Activated CD8-positive, alpha-beta memory T cell treated with anti-CD3 and anti-CD28 coated beads for 48 hours (primary cell): Measurements from ENCODE around the gene CADM4.
A peak's percentile ranks its signal among the peaks of the same experiment; 100 is the strongest.

ENCODE experiments used
- DNase-seq, 3 experiments: peaks; one replicate each; pipeline ENCODE4 v3.0.0-alpha.2; 2020; ENCODE audit warnings: low read depth in 2 of 3, low spot score in 2 of 3

Gene CADM4

DNA sequence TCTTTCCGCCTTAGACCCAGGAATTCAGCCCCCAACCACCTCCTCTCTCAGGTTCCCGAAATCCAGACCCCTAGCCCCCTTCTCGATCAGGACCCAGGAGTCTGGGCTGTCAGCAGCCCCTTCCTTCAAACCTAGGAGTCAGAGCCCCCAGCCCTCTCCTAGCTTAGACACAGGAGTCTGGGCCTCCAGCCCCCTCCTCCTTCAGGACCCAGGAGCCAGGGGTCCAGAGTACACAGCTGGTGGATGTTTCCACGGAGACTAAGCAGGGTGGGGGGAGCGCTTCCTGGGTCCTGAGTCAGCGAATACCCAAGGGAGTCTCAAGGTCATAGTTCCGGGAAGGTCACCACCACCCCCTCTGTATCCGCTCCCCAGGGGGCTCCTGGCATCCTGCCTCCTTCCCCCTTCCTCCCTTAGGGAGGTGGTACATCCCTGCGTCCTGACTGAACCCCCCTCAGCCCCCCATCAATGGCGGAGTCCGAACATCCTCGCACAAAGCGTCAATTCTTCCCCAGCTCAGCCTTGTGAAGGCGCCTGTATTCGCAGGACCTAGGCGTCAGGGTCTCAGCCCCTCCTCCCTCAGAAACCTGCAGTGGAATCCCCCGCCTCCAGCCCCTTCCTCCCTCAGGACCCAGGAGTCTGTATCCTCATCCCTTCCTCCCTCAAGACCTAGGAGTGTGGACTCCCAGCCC, 4.6 kb downstream of the CADM4 start:
- DNase-seq = no peak

GRCh38 chr19:43634506-43634871, 5.2 kb downstream of the CADM4 start:
- no peak for DNase-seq

- DNase-seq = no peak
These were observed 5.6 kb downstream of the CADM4 start for GRCh38 chr19:43634068-43634467.

DNA sequence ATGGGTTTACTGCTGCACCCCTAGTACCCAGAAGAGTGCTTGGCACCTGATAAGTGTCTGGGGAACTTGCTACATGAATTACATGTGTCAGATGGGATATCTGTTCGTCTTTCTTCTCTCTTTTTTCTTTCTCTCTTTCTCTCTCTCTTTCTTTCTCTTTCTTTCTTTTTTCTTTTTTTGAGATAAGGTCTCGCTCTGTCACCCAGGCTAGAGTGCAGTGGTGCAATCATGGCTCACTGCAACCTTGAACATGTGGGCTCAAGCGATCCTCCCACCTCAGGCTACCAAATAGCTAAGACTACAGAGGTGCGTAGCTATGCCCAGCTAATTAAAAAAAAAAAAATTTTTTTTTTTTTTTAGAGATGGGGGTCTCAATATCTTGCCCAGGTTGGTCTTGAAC, 6.1 kb downstream of the CADM4 start:
- DNase-seq = no peak

DNA sequence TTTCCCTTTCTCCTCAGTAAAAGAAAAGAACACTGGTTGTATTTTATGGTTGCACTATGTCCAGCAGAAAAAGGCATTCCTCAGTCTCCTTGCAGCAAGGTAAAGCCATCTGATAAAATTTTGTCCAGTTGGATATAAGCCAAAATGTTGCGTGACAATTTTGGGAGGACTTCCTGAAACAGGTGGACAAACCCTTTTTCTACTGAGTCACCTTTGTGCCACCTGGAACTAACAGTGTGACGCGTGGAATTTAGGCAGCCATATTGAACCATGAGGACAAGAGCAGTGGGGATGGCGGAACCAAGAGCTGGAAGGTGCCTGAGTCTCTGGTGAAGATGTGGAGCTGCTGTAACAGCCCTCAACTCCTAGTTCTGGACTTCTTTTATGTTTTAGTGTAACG, 8.2 kb downstream of the CADM4 start:
- DNase-seq = no peak

- no peak for DNase-seq
These were observed 10.9 kb downstream of the CADM4 start for GRCh38 chr19:43628646-43629326.

DNA sequence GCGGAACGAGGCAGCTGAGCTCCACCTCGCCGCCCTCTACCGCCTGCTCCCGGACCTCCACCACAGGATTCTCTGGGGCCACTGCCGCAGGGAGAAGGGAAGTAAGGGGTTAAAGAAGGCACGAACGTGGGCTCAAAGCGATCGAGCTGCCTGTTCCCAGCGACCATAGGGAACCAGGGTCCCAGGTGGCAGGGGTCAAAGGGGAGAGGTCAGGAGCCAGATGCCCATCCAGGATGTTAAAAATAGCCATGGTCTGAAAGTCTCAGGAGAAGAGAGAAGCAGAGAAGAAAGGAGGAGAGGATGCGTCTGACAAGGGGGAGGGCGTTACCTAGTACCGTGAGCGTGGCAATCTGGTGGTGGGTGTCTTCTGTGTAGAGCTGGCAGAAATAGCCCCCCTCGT, 12.8 kb downstream of the CADM4 start:
- no peak for DNase-seq

- DNase-seq = no peak
These were observed 13.6 kb downstream of the CADM4 start for GRCh38 chr19:43625918-43626579.

- peak; percentile 53 to 71 (median 61) for DNase-seq
These were observed 14.7 kb downstream of the CADM4 start for GRCh38 chr19:43624933-43625332.

DNA sequence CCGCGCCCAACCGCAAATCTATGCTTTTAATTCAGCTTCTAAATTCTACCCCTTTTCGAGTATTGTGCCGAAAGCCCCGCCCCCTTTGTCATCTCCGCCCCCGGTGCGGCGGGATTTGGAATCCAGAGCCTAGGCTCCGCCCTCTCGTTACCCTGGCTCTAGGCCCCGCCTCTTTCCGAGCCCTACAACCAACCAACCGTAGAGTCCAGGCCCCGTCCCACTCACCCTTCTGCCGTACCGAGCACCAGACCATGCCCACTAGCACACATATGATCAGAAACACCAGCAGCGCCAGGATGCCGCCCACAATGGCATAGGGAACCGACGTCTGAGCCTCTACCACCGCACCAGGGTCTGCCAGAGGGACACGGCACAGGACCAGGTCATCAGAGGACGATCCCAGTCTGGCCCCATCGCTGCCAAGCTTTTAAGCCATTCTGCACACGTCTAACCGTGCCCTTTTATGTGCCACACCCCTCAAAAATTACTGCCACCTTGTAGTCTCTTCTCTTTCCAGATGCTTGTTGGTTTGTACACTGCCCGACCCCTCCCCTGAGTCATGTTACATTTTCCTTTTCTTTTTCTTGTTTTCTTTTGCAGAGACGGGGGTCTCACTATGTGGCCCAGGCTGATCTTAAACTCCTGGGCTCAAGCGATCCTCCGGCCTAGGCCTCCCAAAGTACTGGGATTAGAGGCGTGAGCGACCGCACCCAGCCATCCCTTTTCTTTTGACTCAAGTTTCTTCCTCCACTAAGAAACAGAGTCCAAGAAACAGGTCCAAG, 15.6 kb downstream of the CADM4 start:
- no peak for DNase-seq

- DNase-seq = no peak
These were observed 16.7 kb downstream of the CADM4 start for GRCh38 chr19:43622956-43623355.

DNA sequence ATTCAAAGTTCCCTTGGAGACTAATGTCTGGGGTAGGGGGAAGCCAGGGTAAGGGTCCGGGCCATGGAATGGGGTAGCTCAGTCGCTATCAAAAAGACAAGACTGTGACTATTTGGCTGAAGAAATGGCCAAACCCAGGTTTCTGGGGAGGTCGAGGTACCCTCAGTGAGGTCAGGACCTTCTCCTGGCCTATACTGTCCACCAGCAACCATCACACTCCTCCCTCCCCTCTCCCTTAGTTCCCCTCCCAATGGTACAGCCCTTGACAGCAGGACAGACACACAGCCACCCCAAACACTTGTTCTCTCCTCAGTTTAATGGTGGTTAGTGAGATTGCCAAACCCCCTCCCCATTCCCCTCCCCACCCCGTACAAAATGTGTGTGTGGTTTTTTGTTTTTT, 17.6 kb downstream of the CADM4 start:
- no peak for DNase-seq

DNA sequence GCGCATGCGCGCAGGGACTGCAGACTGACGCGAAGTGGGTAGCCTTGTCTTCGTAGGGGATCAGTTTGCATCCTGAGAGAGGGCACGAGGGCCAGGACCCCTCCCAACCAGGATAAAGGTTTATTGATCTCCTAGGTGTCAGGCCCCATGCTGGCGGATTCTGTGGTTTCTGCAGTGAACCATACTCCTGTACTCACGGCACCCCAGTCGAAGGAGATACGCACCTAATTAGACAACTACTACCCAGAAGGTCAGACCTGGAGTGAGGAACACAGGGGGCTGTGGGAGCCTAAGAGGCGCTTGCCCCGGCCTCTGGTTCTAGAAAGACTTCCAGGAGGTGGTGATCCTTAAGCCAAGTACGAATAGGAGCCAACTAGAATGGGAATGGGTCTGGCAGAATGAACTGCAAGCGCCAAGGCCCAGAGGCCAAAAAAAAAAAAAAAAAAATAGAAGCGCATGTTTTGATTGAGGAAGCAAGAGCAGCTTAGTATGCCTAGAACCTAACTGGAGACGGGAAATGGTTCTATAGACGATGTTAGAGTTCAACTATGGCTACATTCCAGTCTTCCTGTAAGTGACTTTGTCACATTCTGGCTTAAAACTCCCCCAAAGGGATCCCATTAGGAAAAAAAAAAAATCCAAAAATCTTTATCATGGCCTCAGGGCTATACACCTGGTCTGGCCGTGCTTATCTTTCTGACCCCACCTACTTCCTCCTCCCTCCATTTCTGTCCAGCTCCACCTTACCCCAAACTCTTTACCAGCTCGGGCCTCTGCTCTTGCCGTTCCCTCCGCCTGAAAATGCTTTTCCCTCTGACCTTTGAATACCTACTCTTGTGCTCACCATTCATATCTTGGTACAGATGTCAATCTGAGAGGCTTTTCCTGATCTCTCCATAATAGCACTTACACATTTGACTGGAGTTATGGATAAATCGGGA, 19.3 kb downstream of the CADM4 start:
- DNase-seq = no peak

DNA sequence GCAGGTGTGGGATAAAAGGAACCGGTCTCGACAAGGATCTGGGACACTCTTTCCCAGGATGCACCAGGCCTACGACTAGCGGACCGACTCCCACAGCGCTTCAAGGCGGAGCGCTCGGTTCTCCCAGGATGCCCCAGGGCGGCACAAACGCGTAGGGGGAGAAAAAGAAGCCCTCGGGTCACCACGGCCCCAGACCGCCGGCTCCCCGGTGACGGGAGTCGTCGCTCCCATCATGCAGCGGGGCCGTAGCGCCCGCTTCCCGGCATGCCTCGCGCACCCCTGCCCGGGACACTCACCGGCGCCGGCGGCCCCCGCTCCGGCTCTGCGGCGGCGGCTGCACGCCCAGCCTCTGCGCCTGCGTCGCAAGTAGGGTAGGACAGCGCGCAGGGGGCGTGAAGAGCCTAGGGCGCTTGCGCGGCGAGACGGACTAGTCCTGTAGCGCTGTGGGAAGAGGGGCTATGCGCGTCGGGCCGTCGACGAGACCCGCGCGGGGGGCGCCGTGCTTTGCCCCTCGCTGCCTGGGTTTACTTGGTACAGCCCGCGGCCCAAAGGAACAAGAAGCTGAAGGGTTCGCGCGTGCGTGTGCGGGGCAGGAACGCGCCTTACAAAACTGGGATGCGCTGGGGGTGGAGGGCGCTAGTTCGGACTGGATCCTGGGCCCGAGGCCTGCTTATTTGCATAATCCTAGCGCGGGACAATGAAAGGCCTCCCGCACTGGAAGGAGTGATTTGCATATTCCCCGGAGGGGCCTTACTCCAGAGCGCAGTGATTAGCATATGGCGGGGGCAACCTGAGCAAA, 20.2 kb downstream of the CADM4 start, which contains the start of gene ZNF428:
ZNF428 (minus strand) TSS at position 368 of the 799 bp plus-strand sequence. CDS start 5,325 bp downstream, outside the sequence.
- peak; percentile 65 to 79 (median 78) for DNase-seq

- DNase-seq = no peak
These were observed 20.8 kb downstream of the CADM4 start for GRCh38 chr19:43618921-43619261.

DNA sequence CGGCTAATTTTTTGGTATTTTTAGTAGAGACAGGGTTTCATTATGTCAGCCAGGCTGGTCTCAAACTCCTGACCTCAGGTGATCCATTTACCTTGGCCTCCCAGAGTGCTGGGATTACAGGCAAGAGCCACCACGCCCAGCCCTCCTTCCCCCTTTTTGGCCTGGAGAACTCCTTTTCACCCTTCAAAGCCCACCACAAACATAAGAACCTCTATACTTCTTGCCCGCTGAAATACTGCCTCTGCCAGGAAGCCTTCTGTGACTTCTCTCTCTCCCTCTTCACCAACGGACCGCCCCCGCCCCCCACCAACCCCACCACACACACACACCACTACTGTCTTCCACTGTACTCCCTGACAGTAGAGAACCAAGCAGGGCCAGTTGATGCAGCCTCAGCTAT, 22.7 kb downstream of the CADM4 start:
- DNase-seq = no peak

DNA sequence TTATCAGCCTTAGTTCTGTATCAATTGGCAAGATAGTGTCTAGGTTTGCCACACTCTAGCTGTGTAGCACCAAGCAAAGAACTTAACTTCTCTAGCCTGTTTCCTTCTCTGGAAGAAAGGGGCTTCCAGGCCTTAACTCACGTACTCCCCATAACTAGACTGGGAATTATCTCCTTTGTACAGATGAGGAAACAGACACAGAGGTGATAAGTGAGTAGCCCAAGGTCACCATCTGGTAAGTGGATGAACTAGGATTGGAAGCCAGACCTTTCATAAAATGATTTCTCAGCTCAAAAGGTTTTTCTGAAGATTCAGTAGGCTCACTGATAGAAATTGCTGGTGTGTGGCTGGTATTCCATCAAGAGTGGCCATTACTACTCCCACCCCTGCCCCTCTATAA, 23.3 kb downstream of the CADM4 start:
- DNase-seq = no peak

GRCh38 chr19:43612374-43612773, 27.3 kb downstream of the CADM4 start:
- DNase-seq = no peak

GRCh38 chr19:43611788-43612187, 27.9 kb downstream of the CADM4 start, which contains the start of gene SRRM5:
Gene SRRM5, plus strand, starts transcription at chr19:43612088. Its CDS starts 34 bp downstream, at chr19:43612122.
- no peak for DNase-seq

GRCh38 chr19:43610493-43610892, 29.2 kb downstream of the CADM4 start:
- no peak for DNase-seq
